IMR-90 (cell line): ENCODE results near the gene MMRN1.

Source experiments
- BHLHE40 ChIP-seq: fragments of 150-350 bp; IDR thresholded peaks from 2 replicates; pipeline ENCODE4 v1.6.1; 2016; ENCODE audit warnings: mild to moderate bottlenecking, low read depth, low read length
- CEBPB ChIP-seq: IDR thresholded peaks from 2 replicates; pipeline ENCODE4 v1.6.1; 2012; ENCODE audit warnings: low read depth, low read length, improper control_type of control experiment
- CHD1 ChIP-seq: IDR thresholded peaks from 2 replicates; pipeline ENCODE4 v1.6.1; 2012; ENCODE audit warnings: low read depth, low read length, improper control_type of control experiment
- FOS ChIP-seq: fragments of 150-350 bp; IDR thresholded peaks from 2 replicates; pipeline ENCODE4 v1.6.1; 2016; ENCODE audit warnings: low read depth, low read length
- MXI1 ChIP-seq: IDR thresholded peaks from 2 replicates; pipeline ENCODE4 v1.6.1; 2012; ENCODE audit warnings: low read depth, mild to moderate bottlenecking, low read length, moderate library complexity, borderline replicate concordance
- POLR2A ChIP-seq: IDR thresholded peaks from 2 replicates; pipeline ENCODE4 v1.6.1; 2012; ENCODE audit warnings: mild to moderate bottlenecking, low read depth, low read length
- RAD21 ChIP-seq: IDR thresholded peaks from 2 replicates; pipeline ENCODE4 v1.6.1; 2012; ENCODE audit warnings: low read length, improper control_type of control experiment
- RCOR1 ChIP-seq: IDR thresholded peaks from 2 replicates; pipeline ENCODE4 v1.6.1; 2012; ENCODE audit warnings: mild to moderate bottlenecking, low read length, improper control_type of control experiment; ENCODE audit not compliant: insufficient replicate concordance
- RFX5 ChIP-seq: IDR thresholded peaks from 2 replicates; pipeline ENCODE4 v1.8.0; 2012; ENCODE audit warnings: low read depth, mild to moderate bottlenecking, low read length, moderate library complexity
- SMC3 ChIP-seq: fragments of 150-350 bp; IDR thresholded peaks from 2 replicates; pipeline ENCODE4 v1.6.1; 2016; ENCODE audit warnings: low read depth, mild to moderate bottlenecking, antibody characterized with exemption, low read length, moderate library complexity
- TF ChIP-seq, protein P1 (sequence below): fragments of 150-350 bp; IDR thresholded peaks from 2 replicates; pipeline ENCODE4 v1.6.1; 2017; ENCODE audit warnings: mild to moderate bottlenecking, antibody characterized with exemption, low read length, low read depth
- TF ChIP-seq, protein P2 (sequence below): conservative IDR thresholded peaks from 2 replicates; pipeline ENCODE4 v1.5.1; 2012; ENCODE audit warnings: mild to moderate bottlenecking, low read depth, low read length, improper control_type of control experiment
- TF ChIP-seq, protein P3 (sequence below): fragments of 150-350 bp; IDR thresholded peaks from 2 replicates; pipeline ENCODE4 v1.6.1; 2016; ENCODE audit warnings: low read depth, mild to moderate bottlenecking, low read length, moderate library complexity, borderline replicate concordance

DNA sequence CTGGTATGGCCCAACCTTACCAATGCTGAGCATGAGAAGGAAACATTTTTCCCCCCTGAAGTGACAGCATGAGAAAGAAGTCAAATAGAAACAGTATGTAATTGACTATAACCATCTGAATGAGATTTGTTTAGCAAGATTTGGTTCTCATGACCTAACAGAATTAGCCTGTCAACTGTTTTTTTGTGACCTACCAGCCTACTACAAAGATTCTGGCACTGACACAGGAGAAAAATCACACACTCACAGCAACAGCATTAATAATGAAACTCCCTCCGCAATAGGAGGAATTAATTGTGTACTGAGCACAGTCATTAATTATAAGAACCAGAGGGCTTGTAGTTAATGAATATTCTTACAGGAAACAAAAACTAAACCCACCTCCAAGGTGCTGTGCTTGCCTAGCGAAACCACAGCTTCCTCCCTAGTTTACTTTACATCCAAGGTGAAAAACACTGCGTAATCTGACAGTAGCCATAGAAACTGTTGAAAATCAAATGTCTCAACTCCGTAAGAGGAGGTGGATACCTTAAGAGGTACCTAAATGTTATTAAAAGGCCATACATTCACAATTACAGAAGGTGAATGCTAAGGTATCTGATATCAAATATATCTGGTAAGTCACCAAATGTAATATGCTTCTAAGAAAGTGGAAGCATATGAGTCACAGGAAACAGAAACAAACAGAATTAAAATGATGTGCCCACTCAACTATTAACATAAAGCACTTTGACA lies 34.9 kb downstream of the MMRN1 start:
- TF ChIP-seq, protein P1, sequence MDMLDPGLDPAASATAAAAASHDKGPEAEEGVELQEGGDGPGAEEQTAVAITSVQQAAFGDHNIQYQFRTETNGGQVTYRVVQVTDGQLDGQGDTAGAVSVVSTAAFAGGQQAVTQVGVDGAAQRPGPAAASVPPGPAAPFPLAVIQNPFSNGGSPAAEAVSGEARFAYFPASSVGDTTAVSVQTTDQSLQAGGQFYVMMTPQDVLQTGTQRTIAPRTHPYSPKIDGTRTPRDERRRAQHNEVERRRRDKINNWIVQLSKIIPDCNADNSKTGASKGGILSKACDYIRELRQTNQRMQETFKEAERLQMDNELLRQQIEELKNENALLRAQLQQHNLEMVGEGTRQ = no peak
- TF ChIP-seq MXI1 (no peak), POLR2A (no peak), CHD1 (no peak), SMC3 (no peak), RCOR1 (no peak), RFX5 (no peak), CEBPB (no peak), FOS (no peak), RAD21 (no peak), BHLHE40 (no peak)
- TF ChIP-seq, protein P2, sequence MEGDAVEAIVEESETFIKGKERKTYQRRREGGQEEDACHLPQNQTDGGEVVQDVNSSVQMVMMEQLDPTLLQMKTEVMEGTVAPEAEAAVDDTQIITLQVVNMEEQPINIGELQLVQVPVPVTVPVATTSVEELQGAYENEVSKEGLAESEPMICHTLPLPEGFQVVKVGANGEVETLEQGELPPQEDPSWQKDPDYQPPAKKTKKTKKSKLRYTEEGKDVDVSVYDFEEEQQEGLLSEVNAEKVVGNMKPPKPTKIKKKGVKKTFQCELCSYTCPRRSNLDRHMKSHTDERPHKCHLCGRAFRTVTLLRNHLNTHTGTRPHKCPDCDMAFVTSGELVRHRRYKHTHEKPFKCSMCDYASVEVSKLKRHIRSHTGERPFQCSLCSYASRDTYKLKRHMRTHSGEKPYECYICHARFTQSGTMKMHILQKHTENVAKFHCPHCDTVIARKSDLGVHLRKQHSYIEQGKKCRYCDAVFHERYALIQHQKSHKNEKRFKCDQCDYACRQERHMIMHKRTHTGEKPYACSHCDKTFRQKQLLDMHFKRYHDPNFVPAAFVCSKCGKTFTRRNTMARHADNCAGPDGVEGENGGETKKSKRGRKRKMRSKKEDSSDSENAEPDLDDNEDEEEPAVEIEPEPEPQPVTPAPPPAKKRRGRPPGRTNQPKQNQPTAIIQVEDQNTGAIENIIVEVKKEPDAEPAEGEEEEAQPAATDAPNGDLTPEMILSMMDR = no peak
- TF ChIP-seq, protein P3, sequence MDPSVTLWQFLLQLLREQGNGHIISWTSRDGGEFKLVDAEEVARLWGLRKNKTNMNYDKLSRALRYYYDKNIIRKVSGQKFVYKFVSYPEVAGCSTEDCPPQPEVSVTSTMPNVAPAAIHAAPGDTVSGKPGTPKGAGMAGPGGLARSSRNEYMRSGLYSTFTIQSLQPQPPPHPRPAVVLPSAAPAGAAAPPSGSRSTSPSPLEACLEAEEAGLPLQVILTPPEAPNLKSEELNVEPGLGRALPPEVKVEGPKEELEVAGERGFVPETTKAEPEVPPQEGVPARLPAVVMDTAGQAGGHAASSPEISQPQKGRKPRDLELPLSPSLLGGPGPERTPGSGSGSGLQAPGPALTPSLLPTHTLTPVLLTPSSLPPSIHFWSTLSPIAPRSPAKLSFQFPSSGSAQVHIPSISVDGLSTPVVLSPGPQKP = no peak
